HG03442 (cell line): ENCODE data around the gene KIAA0753.

Source experiments
- ATAC-seq: cut with Tn5 transposase; IDR thresholded peaks from one replicate; pipeline ENCODE4 v1.9.1; 2021; ENCODE audit warnings: mild to moderate bottlenecking, moderate library complexity; ENCODE audit not compliant: unreplicated experiment

KIAA0753 gene

DNA sequence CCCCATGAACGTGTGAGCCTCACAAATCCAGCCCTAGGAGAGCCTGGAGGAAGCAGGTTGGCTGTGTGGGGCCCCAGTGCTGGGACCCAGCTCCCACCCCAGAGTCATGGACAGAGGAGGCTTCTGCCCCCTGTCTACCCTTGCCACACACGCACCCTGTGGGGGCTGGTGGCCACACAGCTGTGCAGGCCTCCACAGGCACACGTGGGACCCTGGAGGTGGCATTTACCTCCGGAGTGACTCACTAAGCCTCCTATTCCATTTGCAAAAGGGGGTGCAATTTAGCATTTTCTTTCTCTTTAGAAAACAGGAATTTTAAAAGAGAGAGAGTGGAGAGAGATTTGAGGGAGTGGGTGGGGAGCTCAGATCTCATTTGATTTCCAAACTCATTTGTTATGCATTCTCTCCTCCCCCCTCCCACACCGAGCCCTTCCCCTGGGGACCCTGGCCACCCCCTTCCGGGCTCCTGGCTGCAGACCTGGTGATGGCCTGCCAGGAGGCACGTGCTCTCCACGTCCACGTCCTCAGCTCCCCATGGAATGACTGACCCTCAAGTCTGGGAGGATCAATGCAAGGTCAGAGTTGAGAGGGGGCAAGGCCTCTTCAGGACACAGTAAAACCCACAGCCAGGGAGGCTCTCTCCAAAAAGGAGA is 91.0 kb downstream of the KIAA0753 start:
- no peak for ATAC-seq

DNA sequence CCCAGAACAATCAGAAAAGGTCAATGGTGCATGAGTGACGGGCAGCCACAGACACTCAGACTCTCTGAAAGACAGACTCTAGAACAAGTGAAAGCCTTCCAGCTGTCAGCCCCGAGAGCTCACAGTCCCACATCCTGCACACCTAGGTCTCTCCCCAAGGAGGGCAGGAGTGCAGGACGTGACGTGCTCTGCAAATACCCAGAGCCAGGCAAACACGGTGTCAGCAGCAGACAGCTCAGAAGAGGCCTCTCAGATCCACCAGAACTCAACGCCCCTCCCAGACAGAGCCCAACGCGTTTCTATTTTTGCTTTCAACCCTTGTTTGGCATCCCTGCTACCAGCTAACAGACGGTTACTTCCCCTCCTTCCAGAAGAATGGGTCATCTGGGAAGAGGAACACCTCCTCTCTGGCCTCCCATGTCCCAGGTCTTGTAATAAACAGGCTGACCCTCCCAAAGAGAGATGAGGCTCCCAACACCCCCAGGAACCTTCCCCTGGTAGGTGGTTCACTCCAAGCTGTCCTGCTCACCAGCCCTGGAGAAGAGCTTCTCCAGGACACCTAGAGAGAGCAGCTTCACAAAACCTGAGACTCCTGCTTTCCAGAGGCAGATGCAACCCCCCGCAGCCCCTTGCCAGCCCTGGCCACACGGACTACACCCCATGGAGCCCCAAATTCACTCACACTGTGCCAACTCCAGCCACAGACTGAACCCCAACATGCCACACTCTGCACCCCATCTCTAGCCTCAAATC is 91.8 kb downstream of the KIAA0753 start:
- ATAC-seq = no peak

DNA sequence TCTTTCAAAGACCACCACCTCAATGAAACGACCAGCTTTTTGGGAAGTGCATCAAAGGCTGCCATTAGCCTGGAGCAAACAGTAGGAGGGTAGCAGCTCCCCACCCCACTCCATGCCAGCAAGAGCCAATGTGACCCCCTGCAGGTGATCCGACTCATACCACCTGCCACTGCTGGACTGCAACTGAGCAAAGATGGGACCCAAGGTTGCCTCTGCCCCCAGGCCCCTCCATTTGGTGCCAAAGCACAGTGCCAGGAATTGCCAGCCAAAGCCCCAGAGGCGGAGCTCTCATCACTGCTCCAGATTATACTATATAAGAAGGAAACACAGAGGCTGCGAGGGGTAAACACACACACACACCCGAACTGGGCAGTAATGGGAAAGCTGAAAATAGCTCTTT is 92.5 kb downstream of the KIAA0753 start:
- ATAC-seq = no peak

DNA sequence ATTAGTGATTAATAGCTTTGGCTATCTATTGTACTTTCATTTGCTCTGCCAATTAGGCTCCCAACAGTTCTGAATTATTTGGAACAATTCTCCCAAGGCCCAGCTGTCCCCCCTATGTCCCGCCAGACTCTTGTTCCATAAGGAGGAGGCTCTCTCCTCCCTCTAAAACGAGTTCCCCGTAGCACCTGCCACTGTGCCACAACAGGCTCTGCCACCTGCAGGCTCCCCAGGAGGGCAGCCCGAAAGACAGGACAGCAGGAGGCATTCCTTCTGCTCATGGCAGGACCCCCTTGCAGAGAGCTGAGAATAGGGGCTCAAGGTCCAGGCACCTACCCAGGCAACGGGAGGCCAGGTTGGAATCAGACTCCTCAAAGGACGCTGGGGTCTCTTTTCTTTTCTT is 93.2 kb downstream of the KIAA0753 start:
- ATAC-seq = no peak

DNA sequence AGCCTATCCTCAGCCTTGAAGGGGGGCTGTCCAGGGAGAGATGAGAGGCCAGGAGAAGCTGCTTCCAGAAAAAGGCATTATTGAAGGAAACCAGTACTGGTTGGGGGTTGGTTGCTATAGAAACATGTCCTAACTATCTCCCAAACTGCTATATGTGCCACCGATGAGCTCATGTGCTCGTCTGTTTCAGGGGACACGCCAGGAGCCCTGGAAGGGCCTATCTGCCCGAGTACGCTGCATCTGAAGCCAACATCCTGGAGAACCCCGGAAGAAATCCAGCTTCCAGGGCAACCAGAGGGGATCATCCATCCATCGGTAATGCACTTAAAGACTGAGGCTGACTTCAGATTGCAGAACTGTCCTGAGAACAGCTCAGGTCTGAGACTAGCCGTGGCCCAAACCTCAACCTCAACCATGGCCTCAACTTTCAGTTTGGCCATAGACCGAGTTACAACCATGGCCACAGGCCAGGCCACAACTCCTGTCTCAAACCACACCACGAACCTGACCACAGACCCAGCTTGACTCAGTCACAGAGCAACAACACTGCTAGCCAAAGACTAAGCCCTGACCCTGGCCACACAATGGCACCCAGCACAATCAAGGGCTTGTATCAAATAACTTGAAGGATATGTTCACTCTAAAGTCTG is 94.3 kb downstream of the KIAA0753 start:
- ATAC-seq = no peak

DNA sequence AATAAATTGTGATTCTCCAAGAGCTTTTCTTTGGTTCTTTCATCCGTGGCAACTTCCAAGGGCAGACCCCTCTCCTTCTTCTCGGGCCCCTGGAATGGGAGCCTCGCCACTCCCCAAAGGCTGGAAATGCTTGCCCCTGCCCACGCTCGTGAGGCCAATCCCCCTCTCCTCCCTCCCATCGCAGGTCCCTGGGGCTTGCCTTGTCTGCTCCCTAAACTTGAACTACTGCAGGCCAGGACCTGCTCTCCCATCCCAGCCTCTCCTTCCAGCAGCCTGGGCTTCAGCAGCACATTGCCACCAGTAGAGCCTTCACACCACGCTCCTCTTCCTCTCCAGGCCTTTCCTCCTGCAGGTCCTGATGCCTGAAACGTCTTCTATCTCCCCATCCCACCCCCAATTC is 95.2 kb downstream of the KIAA0753 start:
- no peak for ATAC-seq

DNA sequence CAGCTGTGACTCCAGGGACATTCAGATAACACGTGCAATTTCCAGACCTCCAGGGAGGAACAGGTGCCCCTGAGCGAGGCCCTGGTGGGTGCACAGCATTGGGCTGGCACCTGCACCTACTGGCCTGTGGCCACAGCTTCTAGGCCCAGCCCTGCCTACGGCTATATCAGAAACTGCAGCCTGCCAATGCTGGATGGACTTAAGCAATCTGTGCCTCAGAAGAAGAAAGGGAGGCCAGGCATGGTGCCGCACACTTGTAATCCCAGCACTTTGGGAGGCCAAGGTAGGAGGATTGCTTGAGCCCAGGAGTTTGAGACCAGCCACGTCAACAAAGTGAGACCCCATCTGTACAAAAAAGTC is 96.5 kb downstream of the KIAA0753 start:
- no peak for ATAC-seq

DNA sequence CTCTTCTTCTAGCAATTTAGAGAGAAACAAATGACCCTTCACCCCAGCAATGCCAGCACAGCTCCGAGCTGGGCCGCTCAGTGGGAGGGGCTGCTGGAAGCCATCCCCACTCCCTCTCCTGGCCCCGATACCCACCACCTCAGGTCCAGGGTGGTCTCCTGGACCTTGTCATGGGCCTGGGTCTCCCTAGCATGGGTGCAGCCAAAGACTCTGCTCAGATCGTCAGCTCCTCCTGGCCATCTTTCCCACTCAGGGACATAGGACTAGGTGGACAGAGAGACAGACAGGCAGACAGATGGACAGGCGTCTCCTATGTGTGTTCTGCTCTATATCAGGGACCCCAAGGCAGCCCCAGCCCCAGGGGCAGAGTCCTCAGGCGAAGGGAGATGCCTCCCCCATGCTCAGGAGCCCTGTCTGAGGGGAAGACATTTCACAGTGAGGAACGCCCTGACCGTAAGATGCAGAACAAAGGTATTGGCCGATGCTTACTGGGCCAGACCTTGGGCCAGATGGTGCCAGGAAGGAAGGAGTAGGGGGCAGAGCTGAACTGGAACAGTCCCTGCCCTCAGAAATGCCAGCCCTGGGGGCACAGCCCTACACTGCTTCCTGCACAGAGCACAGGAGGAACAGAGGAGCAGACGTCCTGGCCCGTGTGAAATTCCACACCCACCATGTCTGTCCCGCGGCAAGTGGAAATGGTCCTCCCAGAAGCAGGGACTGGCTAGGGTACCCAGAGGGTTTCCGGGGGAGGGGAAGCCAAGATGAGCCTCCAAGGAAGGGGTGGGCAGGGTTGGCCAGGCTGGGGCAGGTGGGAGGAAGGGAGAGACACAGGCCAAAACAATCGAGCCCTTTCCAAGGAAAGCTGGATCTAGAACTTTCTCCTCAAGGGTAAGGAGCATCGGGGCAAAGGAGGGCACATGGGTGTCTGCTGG is 97.2 kb downstream of the KIAA0753 start:
- ATAC-seq = no peak

DNA sequence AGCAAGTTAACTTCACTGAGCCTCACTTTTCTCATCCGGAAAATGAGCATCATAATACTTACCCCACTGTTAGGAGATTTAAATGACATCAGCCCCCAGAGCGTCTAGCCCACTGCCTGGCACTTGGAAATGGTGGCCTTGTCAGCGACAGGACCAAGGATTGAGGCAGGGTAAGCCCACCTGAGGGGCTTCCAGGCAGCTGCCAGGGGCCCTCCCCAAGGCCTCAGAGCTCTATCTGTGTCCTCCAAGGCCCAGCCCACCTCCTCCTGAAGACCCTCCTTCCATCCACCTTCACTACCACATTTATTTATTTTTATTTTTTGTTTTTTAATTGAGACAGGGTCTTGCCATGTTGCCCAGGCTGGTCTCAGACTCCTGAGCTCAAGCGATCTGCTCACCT is 97.9 kb downstream of the KIAA0753 start:
- ATAC-seq = no peak

DNA sequence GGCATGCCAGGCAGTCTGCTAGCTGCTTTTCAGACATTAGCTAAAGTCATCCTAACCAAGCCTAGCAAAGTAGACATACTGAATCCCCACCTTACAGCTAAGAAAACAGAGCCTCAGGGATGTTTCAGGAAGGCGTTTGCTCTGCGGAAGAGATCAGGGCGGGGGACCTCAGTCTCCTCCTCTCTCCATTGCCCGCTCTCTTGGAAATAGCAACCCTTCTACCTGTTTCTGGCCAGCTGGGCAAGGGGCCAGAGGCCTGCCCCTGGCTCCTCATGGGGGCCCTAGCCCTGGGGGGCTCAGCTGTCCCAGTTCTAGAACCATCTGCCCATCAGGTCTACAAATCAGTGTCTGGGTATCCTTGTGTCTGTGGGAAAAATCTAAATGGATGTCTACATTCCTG is 98.6 kb downstream of the KIAA0753 start:
- no peak for ATAC-seq

DNA sequence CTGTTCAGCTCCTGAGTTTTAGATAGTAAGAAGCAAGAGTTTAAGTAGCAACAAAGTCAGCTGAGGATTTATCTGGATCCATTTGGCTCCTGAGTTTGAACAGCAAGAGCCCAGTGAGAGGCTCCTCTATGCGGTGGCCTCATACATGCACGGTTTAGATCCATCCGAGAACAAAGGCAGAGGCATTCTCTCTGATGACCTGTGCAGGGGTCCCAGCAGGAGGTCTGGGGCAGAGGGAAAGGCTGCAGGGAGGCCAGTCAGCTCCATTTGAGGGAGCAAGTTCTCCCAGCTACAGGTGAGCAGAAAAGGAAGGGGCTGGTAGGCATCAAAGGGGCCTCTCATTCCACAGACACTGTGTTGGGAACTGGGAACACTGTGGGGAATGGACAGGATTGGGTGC is 100.6 kb downstream of the KIAA0753 start:
- ATAC-seq = no peak

DNA sequence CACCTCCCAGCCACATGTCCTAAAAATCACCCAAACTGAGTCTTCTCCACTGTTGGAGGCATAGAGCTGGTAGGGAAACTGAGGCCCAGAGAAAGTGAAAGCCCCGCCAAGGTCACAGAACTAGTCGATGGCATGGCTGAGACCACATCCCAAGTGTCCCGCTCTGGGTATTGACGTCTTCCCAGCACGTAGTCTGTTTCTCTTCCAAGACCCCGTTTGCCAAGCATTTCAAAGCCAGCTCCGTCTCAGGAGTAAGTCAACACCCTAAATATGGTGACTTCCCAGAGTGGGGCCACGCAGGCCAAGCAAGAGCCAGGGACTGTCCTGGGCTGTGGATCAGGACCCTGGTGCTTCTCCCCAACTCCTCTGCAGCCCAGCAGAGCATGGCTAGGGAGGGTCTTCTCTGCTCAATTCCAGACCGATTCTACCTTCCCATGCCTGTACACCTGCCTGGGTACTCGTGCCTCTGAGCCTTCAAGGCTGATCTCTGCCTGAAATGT is 103.9 kb downstream of the KIAA0753 start:
- no peak for ATAC-seq

DNA sequence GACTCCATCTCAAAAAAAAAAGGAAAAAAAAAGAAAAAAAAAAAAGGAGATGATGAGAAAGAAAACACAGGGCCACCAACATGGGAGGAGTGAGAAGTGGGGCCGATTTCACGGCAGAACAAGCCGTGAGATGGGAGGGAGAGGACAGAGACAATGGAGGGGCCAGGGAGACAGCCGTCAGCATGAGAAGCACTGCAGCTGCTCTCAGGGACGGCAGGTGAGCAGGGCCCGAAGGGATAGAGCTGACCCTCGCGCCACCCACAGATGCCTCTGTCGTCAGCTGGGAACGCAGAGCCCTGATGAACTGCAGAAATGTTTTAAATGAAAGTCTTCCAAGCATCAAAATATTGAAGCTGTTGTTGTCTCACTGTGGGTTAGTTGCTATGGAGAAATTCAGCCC is 104.5 kb downstream of the KIAA0753 start:
- no peak for ATAC-seq

DNA sequence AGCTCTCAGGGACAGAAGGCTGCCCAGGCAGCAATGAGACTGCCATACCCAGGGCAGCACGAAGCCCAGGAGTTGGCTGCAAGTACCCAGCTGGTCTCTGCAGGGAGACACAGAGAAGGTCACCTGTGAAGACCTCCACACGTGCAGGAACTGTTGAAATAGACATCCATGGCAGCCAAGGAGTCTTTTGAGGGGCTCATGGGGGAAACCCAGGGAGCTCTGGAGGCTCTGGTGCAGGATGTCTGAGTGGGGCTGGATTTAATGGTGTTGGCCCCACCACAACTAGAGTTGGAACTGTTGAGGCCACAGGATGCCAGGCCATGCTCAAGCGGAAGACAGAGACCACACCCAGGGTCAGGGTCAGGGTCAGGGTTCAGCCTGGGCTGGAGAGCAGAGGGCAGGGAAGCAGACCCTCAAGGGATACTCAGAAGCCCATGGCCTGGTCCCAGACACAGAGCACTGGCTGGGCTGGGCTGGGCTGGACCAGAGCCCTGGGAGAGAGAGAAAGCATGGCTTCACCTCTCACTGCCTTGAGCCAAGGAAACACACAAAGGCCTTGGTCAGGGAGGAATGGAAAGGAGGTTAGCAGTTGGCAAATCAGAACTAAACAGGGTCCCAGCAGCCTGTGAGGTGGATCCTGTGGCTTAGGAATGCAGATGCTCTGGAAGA is 105.5 kb downstream of the KIAA0753 start:
- ATAC-seq = no peak

DNA sequence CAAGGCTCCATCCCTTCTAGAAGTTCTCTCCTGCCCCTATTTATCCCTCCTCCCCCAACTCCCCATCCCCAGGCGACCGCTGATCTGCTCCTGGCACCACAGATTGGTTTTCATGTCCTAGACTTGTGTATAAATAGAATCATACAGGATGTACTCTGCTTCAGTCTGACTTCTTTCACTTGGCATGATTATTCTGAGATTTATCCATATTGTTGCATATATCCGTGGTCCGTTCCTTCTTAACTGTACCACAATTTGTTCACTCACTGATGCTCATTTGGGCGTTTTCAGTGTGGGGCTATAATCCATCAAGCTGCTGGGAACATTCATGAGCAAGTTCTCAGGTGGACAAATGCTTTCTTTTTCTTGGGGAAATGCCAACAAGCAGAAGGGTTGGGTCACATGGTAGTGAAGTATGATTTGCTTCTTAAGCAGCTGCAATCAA is 108.0 kb downstream of the KIAA0753 start:
- ATAC-seq = no peak

DNA sequence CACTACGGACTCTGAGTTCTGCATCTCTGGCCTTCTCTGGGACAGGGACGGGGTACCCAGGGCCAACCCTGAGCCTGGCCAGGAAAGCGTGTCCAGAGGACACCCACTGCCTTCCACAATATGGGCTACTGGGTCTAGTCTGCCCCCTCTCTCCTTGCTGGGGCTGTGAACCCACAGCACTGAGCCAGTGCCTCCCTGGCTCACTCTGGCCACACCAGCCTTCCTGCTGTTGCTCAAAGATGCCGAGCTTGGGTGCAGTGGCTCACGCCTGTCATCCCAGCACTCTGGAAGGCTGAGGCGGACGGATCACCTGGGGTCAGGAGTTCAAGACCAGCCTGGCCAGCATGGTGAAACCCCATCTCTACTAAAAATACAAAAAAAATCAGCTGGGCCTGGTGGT is 108.9 kb downstream of the KIAA0753 start:
- ATAC-seq = no peak

DNA sequence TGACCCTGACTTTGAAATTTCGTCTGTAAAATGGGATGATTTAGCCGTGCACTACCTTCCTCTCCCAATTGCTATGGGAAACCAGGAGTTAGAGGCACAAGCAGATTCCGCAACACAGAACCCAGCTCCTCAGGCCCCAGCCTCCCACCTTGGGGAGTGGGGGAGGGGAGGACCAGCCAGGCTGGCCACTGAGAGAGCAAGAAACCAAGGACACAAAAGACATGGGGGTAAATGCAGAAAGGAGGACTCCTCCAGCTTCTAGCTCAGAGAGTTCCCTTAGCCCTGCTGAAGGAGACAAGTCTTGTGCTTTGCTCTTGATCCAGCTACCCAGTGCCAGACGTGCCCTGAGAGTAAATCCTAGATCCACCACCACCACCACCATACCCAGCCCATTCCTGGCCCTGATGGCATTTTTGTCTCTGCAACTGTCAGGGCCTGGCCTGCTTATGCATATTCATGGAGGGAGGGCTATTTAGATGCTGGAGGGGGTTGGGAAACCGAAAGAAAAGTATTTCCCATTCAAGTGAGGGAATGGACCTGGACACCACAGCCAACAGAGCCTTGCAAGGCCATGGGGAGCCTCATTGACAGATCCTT is 110.1 kb downstream of the KIAA0753 start:
- ATAC-seq = no peak

DNA sequence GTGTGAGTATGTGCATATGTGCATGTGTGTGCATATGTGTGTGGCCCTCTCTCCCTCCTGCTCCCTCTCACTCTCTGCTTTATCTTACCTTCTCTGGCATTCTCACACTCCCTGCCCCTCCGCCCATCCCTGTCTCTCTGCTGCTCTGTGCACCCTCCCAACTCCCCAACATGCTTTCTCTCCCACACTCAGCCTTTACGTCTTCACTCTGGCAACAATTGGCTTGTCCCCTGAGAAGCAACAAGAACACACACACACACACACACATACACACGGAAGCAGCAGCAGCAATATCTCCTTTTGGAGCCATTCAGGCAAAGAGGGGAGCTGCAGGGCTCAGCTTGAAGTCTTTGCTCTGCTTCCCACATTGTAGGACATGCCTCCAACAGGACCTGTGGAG is 112.0 kb downstream of the KIAA0753 start:
- no peak for ATAC-seq
